Measurements from ENCODE around the gene RNF222.

DNA sequence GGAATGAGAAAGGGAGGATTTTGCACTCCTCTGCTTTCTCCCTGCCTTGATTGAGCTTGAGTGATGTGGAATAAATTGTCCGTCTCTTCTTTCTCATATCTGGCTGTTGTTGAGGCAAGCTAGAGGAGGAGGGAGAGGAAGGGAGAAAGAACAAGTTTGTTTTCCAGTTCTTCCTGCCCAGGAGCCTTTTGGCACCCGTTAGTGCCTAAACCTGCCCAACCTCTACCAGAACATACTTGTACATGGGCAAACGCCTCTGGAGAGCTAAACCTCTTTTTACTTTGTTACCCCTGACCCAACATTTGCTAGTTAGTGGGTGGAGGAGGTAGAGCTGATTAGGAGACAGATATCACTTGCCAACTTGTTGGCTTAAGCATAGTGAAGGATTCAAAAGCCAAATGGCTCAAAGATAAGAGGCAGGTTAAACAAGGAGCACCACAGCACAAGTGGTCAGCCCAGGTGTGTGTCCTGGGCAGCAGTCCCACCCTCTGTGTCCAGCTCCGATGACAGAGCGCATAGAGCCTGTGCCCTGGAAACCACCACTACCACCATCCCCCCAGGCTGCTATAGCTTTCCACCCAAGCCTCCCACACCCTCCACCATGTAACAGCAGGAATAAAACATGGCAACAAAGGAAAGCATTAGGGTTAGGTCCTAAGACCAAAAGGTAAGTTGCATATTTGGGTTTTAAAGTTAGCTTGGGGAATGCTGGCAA, 51.5 kb downstream of the RNF222 start:
- TF ChIP-seq, protein P1, sequence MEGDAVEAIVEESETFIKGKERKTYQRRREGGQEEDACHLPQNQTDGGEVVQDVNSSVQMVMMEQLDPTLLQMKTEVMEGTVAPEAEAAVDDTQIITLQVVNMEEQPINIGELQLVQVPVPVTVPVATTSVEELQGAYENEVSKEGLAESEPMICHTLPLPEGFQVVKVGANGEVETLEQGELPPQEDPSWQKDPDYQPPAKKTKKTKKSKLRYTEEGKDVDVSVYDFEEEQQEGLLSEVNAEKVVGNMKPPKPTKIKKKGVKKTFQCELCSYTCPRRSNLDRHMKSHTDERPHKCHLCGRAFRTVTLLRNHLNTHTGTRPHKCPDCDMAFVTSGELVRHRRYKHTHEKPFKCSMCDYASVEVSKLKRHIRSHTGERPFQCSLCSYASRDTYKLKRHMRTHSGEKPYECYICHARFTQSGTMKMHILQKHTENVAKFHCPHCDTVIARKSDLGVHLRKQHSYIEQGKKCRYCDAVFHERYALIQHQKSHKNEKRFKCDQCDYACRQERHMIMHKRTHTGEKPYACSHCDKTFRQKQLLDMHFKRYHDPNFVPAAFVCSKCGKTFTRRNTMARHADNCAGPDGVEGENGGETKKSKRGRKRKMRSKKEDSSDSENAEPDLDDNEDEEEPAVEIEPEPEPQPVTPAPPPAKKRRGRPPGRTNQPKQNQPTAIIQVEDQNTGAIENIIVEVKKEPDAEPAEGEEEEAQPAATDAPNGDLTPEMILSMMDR (IDR thresholded peaks at IDR 0.05; ENCODE audit: low read length), result no peak
- no peak for TF ChIP-seq EZH2 (IDR thresholded peaks at IDR 0.05; ENCODE audit: borderline replicate concordance, low read length)

Data from OCI-LY1 (cell line).